ENCODE results near the gene OSER1. TPM values are rescaled to one million over a fixed set of nuclear protein-coding genes. Genes with fewer than 3 reads are reported as not detected.

OSER1 gene
- total RNA-seq, 1 experiment from 2014 or later = 35.7 TPM

GRCh38 chr20:44200371-44200770, 10.2 kb downstream of the OSER1 start:
- H3K27ac ChIP-seq (ENCODE audit: insufficient read length, low read depth, low read length) = no peak overlapping the region

More at GRCh38 chr20:44200371-44200770, 10.2 kb downstream of the OSER1 start:
- Histone ChIP-seq H3K23me2 (ENCODE audit: insufficient read length, low read depth, low read length, poor library complexity, severe bottlenecking) (no peaks in the 10 kb centered on the region), H3T11ph (ENCODE audit: low read length) (no peak overlapping the region), H2AFZ (ENCODE audit: low read length) (no peak overlapping the region), H2BK12ac (ENCODE audit: insufficient read length, low read depth, low read length) (no peak overlapping the region), H2BK5ac (ENCODE audit: insufficient read length, low read length) (no peak overlapping the region), H3K4ac (ENCODE audit: low read depth, low read length) (no peak overlapping the region), H3K79me2 (ENCODE audit: insufficient read depth, low read length) (no peaks in the 10 kb centered on the region; the same call in 1 of the 2 replicates), H3K56ac (ENCODE audit: insufficient read length, low read depth, low read length) (no peak overlapping the region), H2AK5ac (ENCODE audit: insufficient read length, low read length) (no peak overlapping the region), H3K4me1 (ENCODE audit: insufficient read depth, low read length) (no peaks in the 10 kb centered on the region), H4K91ac (ENCODE audit: insufficient read length, low read depth, low read length) (no peak overlapping the region), H3K14ac (ENCODE audit: insufficient read depth, low read length) (no peak overlapping the region), H3K18ac (ENCODE audit: insufficient read length, low read depth, low read length) (no peak overlapping the region), H2BK20ac (ENCODE audit: low read depth, low read length, poor library complexity, severe bottlenecking) (no peak overlapping the region), H2BK15ac (ENCODE audit: low read depth, low read length) (no peak overlapping the region), H2BK120ac (ENCODE audit: low read depth, low read length, poor library complexity, severe bottlenecking) (no peak overlapping the region), H3K9me3 (ENCODE audit: control insufficient read depth, low read depth, low read length) (no peaks in the 10 kb centered on the region), H4K8ac (replicated peaks; ENCODE audit: insufficient read length, low read depth, low read length) (no peak overlapping the region), H3K9ac (ENCODE audit: extremely low read depth, insufficient read length, low read length) (no peak overlapping the region), H4K20me1 (ENCODE audit: control insufficient read depth, insufficient read depth, insufficient read length) (no peaks in the 10 kb centered on the region), H3K23ac (ENCODE audit: insufficient read length, low read depth, low read length) (no peak overlapping the region), H3K4me2 (ENCODE audit: insufficient read depth, insufficient read length, low read length) (no peak overlapping the region), H3K79me1 (ENCODE audit: insufficient read depth, low read depth, low read length, poor library complexity, severe bottlenecking) (peaks cover 2% of the 10 kb centered on the region), H3K27me3 (ENCODE audit: insufficient read depth, low read length) (no peaks in the 10 kb centered on the region), H4K5ac (ENCODE audit: insufficient read length, low read depth, low read length) (no peak overlapping the region)
- H3K4me1 Mint-ChIP-seq = no peaks in the 10 kb centered on the region
- no peak for DNase-seq
- no peak overlapping the region for H3K27ac Mint-ChIP-seq
- WGBS (ENCODE audit: extremely low coverage, insufficient read length, low lambda C conversion rate) = no CpG with 5 or more reads among the region's 4 CpGs
- H3K4me3 Mint-ChIP-seq = no peak overlapping the region
- H3K9me3 Mint-ChIP-seq = no peaks in the 10 kb centered on the region
- TF ChIP-seq CTCF (conservative IDR thresholded peaks at IDR 0.05) = no peak
- H3K36me3 Mint-ChIP-seq (ENCODE audit: insufficient read depth in 1 of 3, low read depth in 3 of 3) = peaks cover 38 to 77% (median 69%) of the 10 kb centered on the region in 3 experiments; a peak in 6 of 7 replicates
- H3K27me3 Mint-ChIP-seq (ENCODE audit: low read depth) = no peaks in the 10 kb centered on the region
